BLaER1 treated with 17β-estradiol and CSF1 and Interleukin-3, amounts not matched to agents 10 nM and 100 nM (cell line): Measurements from ENCODE around the gene PRPSAP2.
"Not testable (repeated sequence)": the region's sequence is repeated elsewhere in the genome, so short reads cannot be mapped to it uniquely, and the experiment has no call there.

ENCODE experiments used
- H3K27ac ChIP-seq, 11 experiments: shearing (Covaris generic); formaldehyde crosslinking; 2 replicates each; pipeline ENCODE4 v1.8.1; 2022
- H3K27me3 ChIP-seq, 11 experiments: shearing (Covaris generic); formaldehyde crosslinking; 2 replicates each; pipeline ENCODE4 v1.8.1; 2022
- H3K36me3 ChIP-seq, 11 experiments: shearing (Covaris generic); formaldehyde crosslinking; 2 replicates each; pipeline ENCODE4 v1.8.1; 2022
- H3K4me1 ChIP-seq, 10 experiments: shearing (Covaris generic); formaldehyde crosslinking; 2 replicates each; pipeline ENCODE4 v1.8.1; 2022
- H3K4me2 ChIP-seq, 11 experiments: shearing (Covaris generic); formaldehyde crosslinking; 2 replicates each; pipeline ENCODE4 v1.8.1; 2022
- H3K4me3 ChIP-seq, 10 experiments: shearing (Covaris generic); formaldehyde crosslinking; 2 replicates each; pipeline ENCODE4 v1.8.1; 2022
- H3K9ac ChIP-seq, 11 experiments: shearing (Covaris generic); formaldehyde crosslinking; 2 replicates each; pipeline ENCODE4 v1.8.1; 2022
- H3K9me3 ChIP-seq, 11 experiments: shearing (Covaris generic); formaldehyde crosslinking; replicated peaks in 1 of 11; 2 replicates each; pipeline ENCODE4 v1.8.1; 2022
- H4K20me1 ChIP-seq, 11 experiments: shearing (Covaris generic); formaldehyde crosslinking; 2 replicates each; pipeline ENCODE4 v1.8.1; 2022
- Cebpa-rat ChIP-seq, 11 experiments: shearing (Covaris generic); IDR thresholded peaks; 2 replicates each; pipeline ENCODE4 v1.8.1; 2022

Gene PRPSAP2, protein sequence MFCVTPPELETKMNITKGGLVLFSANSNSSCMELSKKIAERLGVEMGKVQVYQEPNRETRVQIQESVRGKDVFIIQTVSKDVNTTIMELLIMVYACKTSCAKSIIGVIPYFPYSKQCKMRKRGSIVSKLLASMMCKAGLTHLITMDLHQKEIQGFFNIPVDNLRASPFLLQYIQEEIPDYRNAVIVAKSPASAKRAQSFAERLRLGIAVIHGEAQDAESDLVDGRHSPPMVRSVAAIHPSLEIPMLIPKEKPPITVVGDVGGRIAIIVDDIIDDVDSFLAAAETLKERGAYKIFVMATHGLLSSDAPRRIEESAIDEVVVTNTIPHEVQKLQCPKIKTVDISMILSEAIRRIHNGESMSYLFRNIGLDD

DNA sequence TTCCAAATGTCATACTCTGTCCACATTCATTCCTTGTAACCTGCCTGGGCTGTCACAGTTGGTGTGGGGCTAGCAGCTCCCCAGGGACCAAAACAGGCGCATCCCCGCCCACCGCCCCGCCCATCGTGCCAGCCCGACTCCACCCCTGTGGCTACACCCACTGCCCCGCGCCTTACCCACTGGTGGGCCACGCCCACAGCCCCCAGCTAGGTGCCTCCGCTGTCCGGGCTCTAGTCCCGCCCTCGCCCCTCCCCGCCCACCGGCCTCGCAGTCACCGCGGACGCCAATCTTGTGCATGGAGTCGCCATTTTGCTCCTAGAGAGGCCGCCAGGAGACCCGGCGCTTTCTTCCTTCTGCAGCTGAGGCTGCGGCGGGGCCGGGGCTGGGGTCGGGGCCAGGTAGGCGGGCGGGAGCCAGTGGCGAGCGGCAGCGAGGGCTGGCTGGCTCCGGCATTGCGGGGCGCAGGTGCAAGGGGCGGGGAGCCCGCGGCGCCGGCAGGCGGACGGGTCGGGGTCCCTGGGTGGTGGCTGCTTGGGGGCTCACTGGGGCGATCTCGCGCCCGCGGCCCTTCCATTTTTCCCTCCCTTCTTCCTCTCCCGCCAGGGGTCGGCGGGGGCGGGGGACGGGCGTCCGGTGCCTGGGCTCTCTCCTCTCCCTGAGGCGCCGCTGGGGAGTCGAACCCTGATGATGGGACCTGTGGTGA, at the start of gene PRPSAP2:
Gene PRPSAP2, plus strand, starts transcription at position 268 of the 703 bp plus-strand sequence. CDS start 7,703 bp downstream, outside the sequence.
- peak within 1 kb of the TSS; percentile 88 to 98 (median 92) for H3K4me2 ChIP-seq
- peak within 1 kb of the TSS; percentile 87 to 97 (median 91) for H3K27ac ChIP-seq
- peak within 1 kb of the TSS; percentile 76 to 92 (median 88) for H3K4me3 ChIP-seq
- H3K9me3 ChIP-seq, result no peaks in the 10 kb centered on the region
- peaks cover 0 to 18% (median 0%) of the 10 kb centered on the region in 11 experiments; a peak in 5 of 22 replicates for H4K20me1 ChIP-seq
- peaks cover 45 to 58% (median 52%) of the 10 kb centered on the region in 10 experiments for H3K4me1 ChIP-seq
- H3K27me3 ChIP-seq, result no peaks in the 10 kb centered on the region
- no peak for TF ChIP-seq Cebpa-rat (IDR thresholded peaks at IDR 0.05)
- peaks cover 0 to 9% (median 0%) of the 10 kb centered on the region in 11 experiments; a peak in 2 of 22 replicates for H3K36me3 ChIP-seq
- peak within 1 kb of the TSS; percentile 88 to 96 (median 94) for H3K9ac ChIP-seq

GRCh38 chr17:18815924-18816323, 42.0 kb upstream of the PRPSAP2 start:
- H3K27me3 ChIP-seq, H3K36me3 ChIP-seq, H3K4me2 ChIP-seq, H3K27ac ChIP-seq, H3K9me3 ChIP-seq, H4K20me1 ChIP-seq, H3K4me3 ChIP-seq, H3K9ac ChIP-seq: not testable (repeated sequence)
- H3K4me1 ChIP-seq, result peaks cover 0 to 27% (median 21%) of the 10 kb centered on the region in 10 experiments; a peak in 15 of 20 replicates

DNA sequence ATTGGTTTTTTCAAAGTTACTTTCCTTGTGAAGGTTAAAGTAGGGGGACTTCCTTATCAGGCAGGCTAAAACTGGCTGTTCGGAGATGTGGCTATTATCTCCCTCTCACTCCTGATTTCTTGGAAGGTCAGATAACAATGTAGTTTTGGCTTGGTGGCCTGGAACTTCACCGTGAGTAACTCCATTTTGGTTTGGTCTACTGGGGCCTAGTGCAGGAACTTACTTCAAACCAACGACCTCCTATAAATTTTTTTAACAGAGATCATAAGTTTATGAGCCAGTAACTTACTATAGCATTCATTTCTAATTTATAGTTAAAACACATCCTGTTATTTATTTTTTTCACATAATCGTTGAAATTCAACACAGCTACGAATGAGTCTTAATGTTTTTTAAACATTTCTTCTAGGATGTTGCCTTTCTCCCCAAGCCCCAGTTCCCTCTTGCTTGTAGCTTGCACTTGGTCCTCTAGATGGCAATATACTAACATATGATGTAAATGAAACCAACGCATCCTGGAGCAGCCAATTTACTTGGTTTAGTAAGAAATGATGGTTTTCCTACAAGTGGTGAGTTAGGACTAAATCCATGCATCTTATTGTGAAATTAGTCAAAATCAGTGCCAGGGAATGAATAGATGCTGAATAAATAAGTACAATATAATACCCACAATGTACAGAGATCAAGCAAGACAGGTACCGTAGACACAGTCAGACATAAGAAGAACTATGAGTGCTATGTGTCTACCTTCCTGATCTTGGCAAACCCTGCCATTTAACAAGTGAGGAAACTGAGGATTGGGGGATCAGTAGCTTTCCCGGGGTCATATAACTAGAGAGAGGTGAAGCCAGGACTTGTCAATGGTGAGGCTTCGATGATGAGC, 41.2 kb upstream of the PRPSAP2 start:
- not testable (repeated sequence) for H3K9me3 ChIP-seq, H3K27me3 ChIP-seq, H3K9ac ChIP-seq, H4K20me1 ChIP-seq, H3K36me3 ChIP-seq, H3K4me3 ChIP-seq, H3K27ac ChIP-seq
- Histone ChIP-seq H3K4me2 (peak overlapping the region in 6 of 11 experiments; percentile 56 to 70 (median 63); a peak in 7 of 22 replicates), H3K4me1 (peaks cover 0 to 32% (median 21%) of the 10 kb centered on the region in 10 experiments; a peak in 15 of 20 replicates)

DNA sequence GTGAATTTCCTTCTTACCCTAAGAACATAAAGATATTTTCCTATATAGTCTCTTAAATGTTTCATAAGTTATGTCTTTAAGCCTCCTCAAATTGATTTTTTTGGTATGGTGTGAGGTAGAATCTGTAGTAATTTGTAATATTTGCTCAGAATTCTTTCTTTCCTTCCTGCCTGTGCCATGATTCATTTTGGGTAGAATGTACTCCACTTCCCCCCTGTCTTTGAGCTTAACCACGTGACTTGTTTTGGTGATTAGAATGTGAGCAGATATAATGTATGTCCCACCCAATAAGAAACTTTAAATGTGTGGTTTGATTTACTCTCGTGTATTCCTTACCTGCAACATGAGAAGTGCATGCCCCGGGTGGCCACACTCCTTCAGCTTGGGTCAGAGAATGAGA, 36.5 kb upstream of the PRPSAP2 start:
- H3K9ac ChIP-seq, H3K4me3 ChIP-seq, H3K36me3 ChIP-seq, H4K20me1 ChIP-seq, H3K27ac ChIP-seq, H3K27me3 ChIP-seq, H3K4me2 ChIP-seq, H3K9me3 ChIP-seq: not testable (repeated sequence)
- peaks cover 0 to 32% (median 21%) of the 10 kb centered on the region in 10 experiments; a peak in 15 of 20 replicates for H3K4me1 ChIP-seq

GRCh38 chr17:18827613-18828012, 30.3 kb upstream of the PRPSAP2 start:
- H3K4me1 ChIP-seq, H3K27me3 ChIP-seq, H3K9me3 ChIP-seq, H3K27ac ChIP-seq, H3K36me3 ChIP-seq, H4K20me1 ChIP-seq, H3K9ac ChIP-seq, H3K4me2 ChIP-seq, H3K4me3 ChIP-seq: not testable (repeated sequence)

- no peak for TF ChIP-seq Cebpa-rat (IDR thresholded peaks at IDR 0.05)
- Histone ChIP-seq H4K20me1 (no peaks in the 10 kb centered on the region), H3K27ac (peak overlapping the region in 4 of 11 experiments; percentile 0 to 70 (median 28); a peak in 4 of 22 replicates)
Observed at GRCh38 chr17:18848501-18848900, 9.4 kb upstream of the PRPSAP2 start.

DNA sequence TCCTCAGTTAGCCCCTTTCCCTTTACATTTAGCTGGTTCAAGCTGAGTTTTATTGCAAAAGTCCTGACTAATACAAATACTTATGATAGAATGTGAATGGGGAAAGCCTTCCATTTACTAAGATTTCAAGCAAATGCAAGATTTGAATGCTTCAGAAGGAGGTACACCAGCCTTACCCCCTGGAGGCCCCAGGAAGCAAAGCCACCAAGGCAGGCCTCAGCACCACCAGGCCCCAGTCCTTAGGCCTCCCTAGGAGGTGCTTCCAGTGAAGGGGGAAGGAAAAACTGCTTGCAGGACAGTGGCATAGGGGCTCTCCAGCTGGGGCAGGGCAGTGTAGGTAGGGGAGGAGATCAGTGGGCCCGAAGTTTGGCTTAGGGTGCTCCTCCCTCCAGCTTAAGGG, 7.3 kb upstream of the PRPSAP2 start:
- H3K9ac ChIP-seq, result peak overlapping the region in 3 of 11 experiments; percentile 18 to 27 (median 23); a peak in 1 of 22 replicates
- no peaks in the 10 kb centered on the region for H3K9me3 ChIP-seq
- H3K27ac ChIP-seq, result peak overlapping the region in 6 of 11 experiments; percentile 22 to 70 (median 42); a peak in 10 of 22 replicates
- no peaks in the 10 kb centered on the region for H4K20me1 ChIP-seq
- H3K36me3 ChIP-seq, result no peaks in the 10 kb centered on the region
- peaks cover 8 to 44% (median 27%) of the 10 kb centered on the region in 10 experiments for H3K4me1 ChIP-seq
- H3K27me3 ChIP-seq, result no peaks in the 10 kb centered on the region
- H3K4me2 ChIP-seq, result peak overlapping the region in 6 of 11 experiments; percentile 13 to 61 (median 57); a peak in 6 of 22 replicates
- H3K4me3 ChIP-seq, result no peak overlapping the region
- no peak for TF ChIP-seq Cebpa-rat (IDR thresholded peaks at IDR 0.05)

More at GRCh38 chr17:18848501-18848900, 9.4 kb upstream of the PRPSAP2 start:
- no peaks in the 10 kb centered on the region for H3K36me3 ChIP-seq
- no peak overlapping the region for H3K9ac ChIP-seq
- no peaks in the 10 kb centered on the region for H3K9me3 ChIP-seq
- peaks cover 0 to 33% (median 17%) of the 10 kb centered on the region in 10 experiments; a peak in 16 of 20 replicates for H3K4me1 ChIP-seq
- H3K4me2 ChIP-seq, result peak overlapping the region in 1 of 11 experiments; percentile 61; a peak in 1 of 22 replicates
- H3K4me3 ChIP-seq, result no peak overlapping the region
- no peaks in the 10 kb centered on the region for H3K27me3 ChIP-seq

DNA sequence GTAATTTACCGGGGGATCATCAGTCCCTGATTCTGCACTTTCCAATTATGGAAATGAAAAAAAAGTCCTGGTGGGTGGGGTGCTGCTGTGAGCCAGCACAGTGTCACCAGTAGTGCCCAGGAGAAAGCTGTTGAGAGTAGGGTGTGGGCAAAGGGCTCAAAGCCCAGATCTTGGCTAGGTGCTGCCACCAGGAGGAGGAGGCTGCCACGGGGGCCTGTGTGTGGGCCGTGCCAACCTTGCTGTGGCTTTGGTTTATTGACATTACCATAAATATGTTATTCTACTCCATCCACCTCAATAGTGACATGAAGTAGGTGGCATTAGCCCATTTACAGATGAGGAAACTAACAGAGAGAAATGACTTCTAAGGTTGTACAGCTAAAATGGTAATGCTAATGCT, 6.7 kb upstream of the PRPSAP2 start:
- Histone ChIP-seq H3K9me3 (no peaks in the 10 kb centered on the region), H3K4me1 (peaks cover 8 to 45% (median 27%) of the 10 kb centered on the region in 10 experiments), H3K27ac (peak overlapping the region in 4 of 11 experiments; percentile 29 to 70 (median 54); a peak in 5 of 22 replicates), H4K20me1 (no peaks in the 10 kb centered on the region), H3K4me2 (peak overlapping the region in 3 of 11 experiments; percentile 13 to 61 (median 59); a peak in 3 of 22 replicates), H3K27me3 (no peaks in the 10 kb centered on the region), H3K9ac (no peak overlapping the region), H3K36me3 (no peaks in the 10 kb centered on the region), H3K4me3 (no peak overlapping the region)
- TF ChIP-seq Cebpa-rat (IDR thresholded peaks at IDR 0.05), result no peak
